Astrocyte of the cerebellum (primary cell): ENCODE results near the gene CCNJ.

ENCODE experiments used
- DNase-seq: peaks from one replicate; pipeline ENCODE4 v3.0.0-alpha.2; 2011; ENCODE audit warnings: low read depth
- H3K4me3 ChIP-seq: 2 replicates; pipeline ENCODE4 v1.5.1; 2011; ENCODE audit warnings: mild to moderate bottlenecking, low read depth, low read length, moderate library complexity
- in situ Hi-C: cut with HindIII; loops from 2 replicates; pipeline ENCODE4 v1.10.0; 2017; ENCODE audit warnings: low sequenced_read_pairs
- TF ChIP-seq, protein P1 (sequence below): IDR thresholded peaks from 2 replicates; pipeline ENCODE4 v1.5.1; 2012; ENCODE audit warnings: low read length, low read depth, moderate library complexity, mild to moderate bottlenecking; ENCODE audit errors: missing control alignments

CCNJ gene

DNA sequence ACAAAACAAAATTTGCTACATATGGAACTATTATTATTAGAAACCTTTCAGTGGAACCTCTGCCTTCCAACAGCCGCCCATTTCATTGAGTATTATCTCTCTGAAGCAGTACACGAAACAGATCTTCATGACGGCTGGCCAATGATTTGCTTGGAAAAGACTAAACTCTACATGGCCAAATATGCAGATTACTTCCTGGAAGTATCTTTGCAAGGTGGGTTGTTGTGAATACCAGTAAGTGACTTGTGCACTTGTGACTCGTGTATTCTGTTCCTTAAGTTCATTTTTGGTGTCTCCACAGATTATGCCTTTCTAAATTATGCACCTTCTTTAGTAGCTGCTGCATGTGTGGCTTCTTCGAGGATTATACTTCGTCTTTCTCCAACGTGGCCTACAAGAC, 13.4 kb downstream of the CCNJ start:
- TF ChIP-seq, protein P1, sequence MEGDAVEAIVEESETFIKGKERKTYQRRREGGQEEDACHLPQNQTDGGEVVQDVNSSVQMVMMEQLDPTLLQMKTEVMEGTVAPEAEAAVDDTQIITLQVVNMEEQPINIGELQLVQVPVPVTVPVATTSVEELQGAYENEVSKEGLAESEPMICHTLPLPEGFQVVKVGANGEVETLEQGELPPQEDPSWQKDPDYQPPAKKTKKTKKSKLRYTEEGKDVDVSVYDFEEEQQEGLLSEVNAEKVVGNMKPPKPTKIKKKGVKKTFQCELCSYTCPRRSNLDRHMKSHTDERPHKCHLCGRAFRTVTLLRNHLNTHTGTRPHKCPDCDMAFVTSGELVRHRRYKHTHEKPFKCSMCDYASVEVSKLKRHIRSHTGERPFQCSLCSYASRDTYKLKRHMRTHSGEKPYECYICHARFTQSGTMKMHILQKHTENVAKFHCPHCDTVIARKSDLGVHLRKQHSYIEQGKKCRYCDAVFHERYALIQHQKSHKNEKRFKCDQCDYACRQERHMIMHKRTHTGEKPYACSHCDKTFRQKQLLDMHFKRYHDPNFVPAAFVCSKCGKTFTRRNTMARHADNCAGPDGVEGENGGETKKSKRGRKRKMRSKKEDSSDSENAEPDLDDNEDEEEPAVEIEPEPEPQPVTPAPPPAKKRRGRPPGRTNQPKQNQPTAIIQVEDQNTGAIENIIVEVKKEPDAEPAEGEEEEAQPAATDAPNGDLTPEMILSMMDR, result no peak
- in situ Hi-C loops, result no loop called here
- no peak for DNase-seq
- H3K4me3 ChIP-seq, result no peak overlapping the region

DNA sequence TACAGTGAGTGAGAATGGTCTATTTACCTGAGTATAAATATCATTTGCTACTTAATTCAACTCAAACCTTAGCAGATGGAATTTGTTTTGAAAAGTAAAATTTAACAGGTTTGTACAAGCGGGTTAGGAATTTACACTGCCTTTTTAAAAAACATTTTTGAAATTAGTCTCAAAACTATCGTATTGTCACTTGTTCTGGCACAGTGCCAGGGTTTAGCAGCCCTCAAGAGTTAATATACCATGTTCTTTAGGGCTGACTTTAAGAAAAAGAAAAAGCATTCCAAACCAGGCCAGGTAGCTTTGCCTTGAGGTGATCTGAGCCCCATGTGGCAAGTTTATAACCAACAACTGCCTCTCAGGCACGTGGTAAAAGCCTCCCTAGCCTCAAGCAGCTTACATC, 17.8 kb downstream of the CCNJ start:
- no peak overlapping the region for H3K4me3 ChIP-seq
- DNase-seq, result no peak
- in situ Hi-C loops, result no loop called here
- TF ChIP-seq, protein P1, result no peak

DNA sequence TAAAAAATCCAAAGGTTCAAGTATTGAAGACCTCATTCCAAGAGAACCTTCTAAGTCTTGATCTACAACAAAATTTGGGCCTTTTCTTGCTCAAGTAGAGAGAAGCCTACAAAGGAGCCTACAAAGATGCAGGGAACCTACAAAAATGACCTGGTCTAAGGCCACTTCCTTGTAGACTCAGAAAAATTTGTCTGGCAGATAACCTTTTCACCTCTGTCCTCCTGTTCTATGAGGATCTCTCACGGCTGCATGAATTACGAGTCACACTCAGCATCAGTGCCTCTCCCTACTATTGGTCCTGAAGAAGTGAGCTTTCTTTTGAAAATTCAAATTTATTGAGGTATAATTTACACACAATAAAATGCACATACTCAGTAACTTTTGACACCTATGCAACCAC, 29.3 kb downstream of the CCNJ start:
- no peak overlapping the region for H3K4me3 ChIP-seq
- in situ Hi-C loops, result no loop called here

DNA sequence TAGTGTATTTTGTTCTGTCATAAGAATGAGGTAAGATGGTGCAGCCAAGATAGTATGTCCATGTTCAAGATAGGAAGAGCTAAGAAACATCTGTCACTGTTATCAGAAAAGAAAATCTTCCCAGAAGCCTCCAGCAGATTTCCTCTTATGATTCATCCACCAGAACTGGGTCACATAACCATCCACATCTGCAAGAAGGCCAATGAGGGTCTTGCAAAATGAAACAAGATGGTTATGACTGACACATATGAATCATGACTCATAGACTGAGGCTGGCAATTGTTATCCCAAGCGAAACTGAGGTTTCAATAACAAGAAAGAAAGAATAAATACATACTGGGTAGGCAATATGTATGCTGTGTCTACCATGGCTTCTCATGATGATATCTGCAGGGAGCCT, 30.3 kb downstream of the CCNJ start:
- TF ChIP-seq, protein P1, result no peak
- in situ Hi-C loops, result no loop called here
- DNase-seq, result no peak
- no peak overlapping the region for H3K4me3 ChIP-seq

More for the DNA sequence above, 29.3 kb downstream of the CCNJ start:
- TF ChIP-seq, protein P1, result no peak
- no peak for DNase-seq

DNA sequence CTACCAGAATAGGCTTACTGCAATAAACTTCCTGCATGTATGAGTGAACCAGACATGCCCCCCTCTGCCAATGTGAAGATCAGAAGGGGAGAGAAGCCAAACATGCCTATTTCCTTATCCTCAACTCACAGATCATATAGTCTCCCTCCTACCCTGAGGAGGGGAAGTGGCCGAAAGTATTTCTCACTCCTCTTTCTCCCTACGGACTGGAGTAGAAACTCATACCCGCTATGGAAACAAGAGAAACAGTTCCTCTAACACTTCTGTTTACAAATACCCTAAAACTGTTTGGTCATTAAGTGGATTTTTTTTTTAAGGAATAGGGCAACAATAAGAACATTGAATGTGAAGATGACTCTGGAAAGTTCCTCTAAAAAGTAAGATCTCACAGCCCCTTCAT, 31.4 kb downstream of the CCNJ start:
- TF ChIP-seq, protein P1, result no peak
- H3K4me3 ChIP-seq, result no peak overlapping the region
- no peak for DNase-seq
- in situ Hi-C loops, result no loop called here

GRCh38 chr10:96075977-96076376, 32.6 kb downstream of the CCNJ start:
- in situ Hi-C loops, result no loop called here
- TF ChIP-seq, protein P1, result no peak
- DNase-seq, result no peak
- no peak overlapping the region for H3K4me3 ChIP-seq

DNA sequence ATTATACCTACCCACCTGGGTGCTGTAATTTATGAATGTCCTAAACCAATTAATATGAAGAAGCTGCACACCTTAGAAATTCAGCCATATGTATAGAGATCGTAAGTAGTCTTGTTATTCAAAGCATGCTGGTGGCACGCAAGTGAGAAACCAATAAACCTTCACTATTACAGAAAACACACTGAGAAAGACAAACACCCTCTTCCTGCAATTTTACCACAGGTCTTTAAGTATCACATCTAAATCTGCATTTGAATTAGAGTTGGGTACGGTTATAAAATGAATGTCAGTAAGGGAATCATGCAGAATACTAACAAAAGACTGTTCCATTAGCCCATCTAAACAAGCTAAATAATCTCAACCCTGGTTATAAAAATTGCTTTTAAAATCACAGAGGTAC, 33.8 kb downstream of the CCNJ start:
- TF ChIP-seq, protein P1, result no peak
- no peak overlapping the region for H3K4me3 ChIP-seq
- no peak for DNase-seq
- in situ Hi-C loops, result no loop called here
